B cell (primary cell): ENCODE measurements around the gene OTOF. TPM values are rescaled to one million over a fixed set of nuclear protein-coding genes. Genes with fewer than 3 reads are reported as not detected.

ENCODE experiments used
- ATAC-seq: fragments of 200-7000 bp; cut with Tn5 transposase; one replicate; pipeline ENCODE4 v1.10.0; 2021; ENCODE audit warnings: low read depth, mild to moderate bottlenecking, moderate number of reproducible peaks, moderate library complexity
- CTCF ChIA-PET: fragments of 350-600 bp; sonication (Branson Sonifier 250); formaldehyde crosslinking; loops from one replicate; lab custom pipeline; 2021; ENCODE audit warnings: antibody characterized with exemption, inconsistent platforms; lab: Charles Lee
- POLR2A ChIA-PET: fragments of 350-600 bp; sonication (Branson Sonifier 250); formaldehyde crosslinking; loops from one replicate; lab custom pipeline; 2021; ENCODE audit warnings: antibody characterized with exemption; lab: Charles Lee
- DNase-seq: peaks from one replicate; pipeline ENCODE4 v3.0.0; 2013
- H2AFZ ChIP-seq: 2 replicates; pipeline ENCODE4 v1.6.1; 2012; ENCODE audit warnings: mild to moderate bottlenecking, low read depth, low read length; ENCODE audit not compliant: insufficient read depth, poor library complexity, severe bottlenecking
- H3K27ac ChIP-seq, 2 donors: 1 replicate in 1 of 2; 2 replicates in 1 of 2; pipeline ENCODE4 v1.5.1; 2012 to 2013; ENCODE audit warnings: low read length in 2 of 2, mild to moderate bottlenecking in 2 of 2, moderate library complexity in 1 of 2
- H3K27me3 ChIP-seq, 4 experiments: fragments of 200-600 bp in 1 of 4; sonication (generic) in 1 of 4; replicated peaks in 1 of 4; 1 replicate in 2 of 4; 2 replicates in 2 of 4; pipeline versions ENCODE4 v1.6.1 to v1.7.0; 2013 to 2016; ENCODE audit warnings: low read length in 3 of 4, mild to moderate bottlenecking in 2 of 4, mixed read lengths in 1 of 4, moderate library complexity in 1 of 4; ENCODE audit not compliant: insufficient read depth in 4 of 4, control insufficient read depth in 3 of 4; ENCODE audit errors: control extremely low read depth in 1 of 4
- H3K36me3 ChIP-seq, 2 experiments: replicated peaks in 1 of 2; 1 replicate in 1 of 2; 2 replicates in 1 of 2; pipeline versions ENCODE4 v1.6.1 to v1.7.1; 2013; ENCODE audit warnings: low read length in 1 of 2; ENCODE audit not compliant: insufficient read depth in 2 of 2, control insufficient read depth in 1 of 2; ENCODE audit errors: control extremely low read depth in 1 of 2, extremely low read depth in 1 of 2
- H3K4me1 ChIP-seq, 2 donors: fragments of 200-600 bp in 1 of 2; sonication (generic) in 1 of 2; 1 replicate in 1 of 2; 2 replicates in 1 of 2; pipeline versions ENCODE4 v1.5.1 to v1.6.1; 2013 to 2017; ENCODE audit warnings: low read length in 2 of 2; ENCODE audit not compliant: control insufficient read depth in 2 of 2, insufficient read depth in 2 of 2
- H3K4me2 ChIP-seq: replicated peaks from 2 replicates; pipeline ENCODE3; 2012; ENCODE audit warnings: mild to moderate bottlenecking, low read depth, low read length; ENCODE audit not compliant: poor library complexity, severe bottlenecking
- H3K4me3 ChIP-seq, 5 experiments: fragments of 200-600 bp in 1 of 5; sonication (generic) in 1 of 5; 1 replicate in 3 of 5; 2 replicates in 2 of 5; pipeline versions ENCODE4 v1.5.1 to v1.7.0; 2011 to 2016; ENCODE audit warnings: low read length in 4 of 5, mild to moderate bottlenecking in 4 of 5, low read depth in 2 of 5, control low read depth in 1 of 5, moderate library complexity in 1 of 5; ENCODE audit not compliant: insufficient read depth in 1 of 5; ENCODE audit errors: control extremely low read depth in 1 of 5, extremely low read depth in 1 of 5
- H3K79me2 ChIP-seq: fragments of 200-600 bp; sonication (generic); one replicate; pipeline ENCODE4 v1.6.0; 2016; ENCODE audit warnings: low read length; ENCODE audit not compliant: control insufficient read depth, insufficient read depth
- H3K9ac ChIP-seq: fragments of 200-600 bp; sonication (generic); 2 replicates; pipeline ENCODE4 v1.6.1; 2017; ENCODE audit warnings: mild to moderate bottlenecking, low read length, moderate library complexity
- H3K9me3 ChIP-seq, 3 donors: one replicate each; pipeline versions ENCODE4 v1.6.1 to v1.7.1; 2013; ENCODE audit warnings: low read length in 2 of 3; ENCODE audit not compliant: control insufficient read depth in 2 of 3, insufficient read depth in 1 of 3; ENCODE audit errors: control extremely low read depth in 1 of 3
- H4K20me1 ChIP-seq: 2 replicates; pipeline ENCODE4 v1.6.0; 2012; ENCODE audit warnings: mild to moderate bottlenecking, low read length; ENCODE audit not compliant: insufficient read depth, control insufficient read depth, poor library complexity, severe bottlenecking
- H3K27ac Mint-ChIP-seq: one replicate; pipeline ENCODE4 v1.8.0; 2021; ENCODE audit warnings: mixed read lengths
- H3K27me3 Mint-ChIP-seq: one replicate; pipeline ENCODE4 v1.8.0; 2021; ENCODE audit warnings: mixed read lengths
- H3K4me1 Mint-ChIP-seq: one replicate; pipeline ENCODE4 v1.8.0; 2021; ENCODE audit warnings: mixed read lengths
- H3K4me3 Mint-ChIP-seq: one replicate; pipeline ENCODE4 v1.8.0; 2021; ENCODE audit warnings: mixed read lengths
- H3K9me3 Mint-ChIP-seq: one replicate; pipeline ENCODE4 v1.8.0; 2022; ENCODE audit warnings: mixed read lengths; ENCODE audit not compliant: insufficient read depth
- EZH2 ChIP-seq: IDR thresholded peaks from 2 replicates; pipeline ENCODE4 v1.6.1; 2012; ENCODE audit warnings: borderline replicate concordance, low read depth, mild to moderate bottlenecking, moderate library complexity, low read length; ENCODE audit not compliant: insufficient read depth, poor library complexity, severe bottlenecking
- WGBS: methylation state at CpG from one replicate; pipeline ENCODE4 v1.1.5; 2013; ENCODE audit warnings: missing lambda C conversion rate; ENCODE audit not compliant: insufficient coverage; 5-methylcytosine and 5-hydroxymethylcytosine counted together
- intact Hi-C: fragments of 100-400 bp; cut with micrococcal nuclease; formaldehyde crosslinking; loops from one replicate; pipeline ENCODE4 v1.10.0; 2022
- polyA plus RNA-seq: library from polyadenylated mRNA; depleted of rRNA; stranded (reverse); fragments of >200 nt; gene quantifications from 2 replicates; pipeline ENCODE4 v1.2.3, GENCODE V29; 2012
- total RNA-seq, 2 donors: library from RNA; stranded (reverse); fragments of 120-200 nt in 1 of 2; gene quantifications; 1 replicate in 1 of 2; 2 replicates in 1 of 2; pipeline versions ENCODE4 v1.2.3 to v1.2.4, GENCODE V29; 2013 to 2022
- TF ChIP-seq, protein P1 (sequence below): fragments of 200-600 bp; IDR thresholded peaks from one replicate; pipeline ENCODE4 v1.8.0; 2022; ENCODE audit warnings: antibody characterized with exemption, mild to moderate bottlenecking

The OTOF gene
- total and polyA plus RNA-seq, 2 donors (not counting 1 experiment from before 2014, with no cell fraction given): not detected

DNA sequence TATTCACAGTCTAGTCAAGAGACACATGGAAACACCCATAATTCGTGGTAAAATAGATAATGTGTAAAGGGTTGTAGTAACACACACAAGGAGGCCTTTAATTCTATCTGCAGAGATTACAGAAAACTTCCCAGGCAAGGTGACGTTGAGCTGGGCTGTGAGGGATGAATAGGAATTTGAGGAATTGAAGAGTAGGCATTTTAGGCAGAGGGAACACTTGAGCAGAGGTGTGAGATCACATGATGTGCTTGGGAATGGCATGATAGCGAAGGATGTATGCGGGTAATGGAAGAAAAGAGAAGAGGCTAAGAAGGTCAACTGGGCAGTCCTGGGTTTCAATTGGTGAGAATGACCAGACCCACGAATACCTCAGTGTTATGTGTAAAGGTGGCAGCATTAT, 56.0 kb downstream of the OTOF start:
- H3K4me2 ChIP-seq: no peak overlapping the region
- H4K20me1 ChIP-seq: no peaks in the 10 kb centered on the region
- Mint-ChIP-seq H3K27me3 (peaks cover 5% of the 10 kb centered on the region), H3K9me3 (peaks cover 2% of the 10 kb centered on the region), H3K4me3 (no peak overlapping the region), H3K4me1 (no peaks in the 10 kb centered on the region), H3K27ac (no peak overlapping the region)
- no peaks in the 10 kb centered on the region for H3K36me3 ChIP-seq
- TF ChIP-seq, protein P1, sequence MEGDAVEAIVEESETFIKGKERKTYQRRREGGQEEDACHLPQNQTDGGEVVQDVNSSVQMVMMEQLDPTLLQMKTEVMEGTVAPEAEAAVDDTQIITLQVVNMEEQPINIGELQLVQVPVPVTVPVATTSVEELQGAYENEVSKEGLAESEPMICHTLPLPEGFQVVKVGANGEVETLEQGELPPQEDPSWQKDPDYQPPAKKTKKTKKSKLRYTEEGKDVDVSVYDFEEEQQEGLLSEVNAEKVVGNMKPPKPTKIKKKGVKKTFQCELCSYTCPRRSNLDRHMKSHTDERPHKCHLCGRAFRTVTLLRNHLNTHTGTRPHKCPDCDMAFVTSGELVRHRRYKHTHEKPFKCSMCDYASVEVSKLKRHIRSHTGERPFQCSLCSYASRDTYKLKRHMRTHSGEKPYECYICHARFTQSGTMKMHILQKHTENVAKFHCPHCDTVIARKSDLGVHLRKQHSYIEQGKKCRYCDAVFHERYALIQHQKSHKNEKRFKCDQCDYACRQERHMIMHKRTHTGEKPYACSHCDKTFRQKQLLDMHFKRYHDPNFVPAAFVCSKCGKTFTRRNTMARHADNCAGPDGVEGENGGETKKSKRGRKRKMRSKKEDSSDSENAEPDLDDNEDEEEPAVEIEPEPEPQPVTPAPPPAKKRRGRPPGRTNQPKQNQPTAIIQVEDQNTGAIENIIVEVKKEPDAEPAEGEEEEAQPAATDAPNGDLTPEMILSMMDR: no peak
- no peak for TF ChIP-seq EZH2
- H3K4me1 ChIP-seq: no peaks in the 10 kb centered on the region
- 98% methylated on average over 4 of the region's 5 CpGs for WGBS
- H2AFZ ChIP-seq: no peak overlapping the region
- no peak overlapping the region for H3K9ac ChIP-seq
- H3K9me3 ChIP-seq: no peaks in the 10 kb centered on the region
- H3K27me3 ChIP-seq: no peaks in the 10 kb centered on the region
- ATAC-seq (no peak), DNase-seq (no peak)
- intact Hi-C loops: no loop called here
- no peak overlapping the region for H3K27ac ChIP-seq
- no peaks in the 10 kb centered on the region for H3K79me2 ChIP-seq
- ChIA-PET POLR2A (no interaction called here), CTCF (no interaction called here)
- H3K4me3 ChIP-seq: no peak overlapping the region

DNA sequence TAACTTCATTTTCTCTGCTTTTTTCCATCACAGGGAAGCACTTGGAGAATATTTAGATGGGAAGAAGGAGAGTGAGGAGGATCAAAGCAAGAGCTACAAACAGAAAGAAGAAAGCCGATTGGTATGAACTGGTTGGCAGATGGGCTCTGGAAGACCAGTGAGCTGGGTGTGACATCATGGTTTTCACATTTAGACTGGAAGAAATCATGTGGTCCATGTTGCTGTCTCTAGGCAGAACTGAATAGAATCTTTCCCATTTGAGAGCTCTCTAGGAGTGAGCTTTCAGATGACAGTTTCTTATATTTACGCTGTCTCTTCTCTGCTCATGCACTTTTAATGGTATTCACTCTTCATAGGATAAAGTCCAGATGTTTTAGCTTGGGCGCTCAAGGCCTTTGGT, 63.6 kb downstream of the OTOF start:
- Mint-ChIP-seq H3K27me3 (peaks cover 1% of the 10 kb centered on the region), H3K9me3 (no peaks in the 10 kb centered on the region), H3K4me1 (peaks cover 9% of the 10 kb centered on the region), H3K27ac (no peak overlapping the region), H3K4me3 (no peak overlapping the region)
- ATAC-seq (no peak), DNase-seq (no peak)
- Histone ChIP-seq H3K4me1 (no peaks in the 10 kb centered on the region), H3K4me2 (no peak overlapping the region), H3K4me3 (no peak overlapping the region), H3K9me3 (no peaks in the 10 kb centered on the region), H3K79me2 (no peaks in the 10 kb centered on the region), H3K9ac (no peak overlapping the region), H3K36me3 (no peaks in the 10 kb centered on the region), H2AFZ (no peak overlapping the region), H4K20me1 (no peaks in the 10 kb centered on the region), H3K27me3 (no peaks in the 10 kb centered on the region), H3K27ac (no peak overlapping the region)
- CTCF ChIA-PET: interaction anchor here (0.8 kb wide), 1 partner anchor 25 kb away, joined by 3 read pairs; no protein-coding TSS in a partner anchor
- WGBS: 92% methylated on average over 2 of the region's 3 CpGs
- intact Hi-C loops: no loop called here
- POLR2A ChIA-PET: no interaction called here
- no peak for TF ChIP-seq EZH2
- TF ChIP-seq, protein P1: no peak
